CD8-positive, alpha-beta memory T cell (primary cell): ENCODE data around the gene TMEM247. TPM values are rescaled to one million over a fixed set of nuclear protein-coding genes. Genes with fewer than 3 reads are reported as not detected.

Experiments
- CTCF ChIA-PET: fragments of 350-600 bp; sonication (Branson Sonifier 250); formaldehyde crosslinking; loops from one replicate; lab custom pipeline; 2021; ENCODE audit warnings: antibody characterized with exemption; lab: Charles Lee
- POLR2A ChIA-PET: fragments of 350-600 bp; sonication (Branson Sonifier 250); formaldehyde crosslinking; loops from one replicate; lab custom pipeline; 2021; ENCODE audit warnings: antibody characterized with exemption; lab: Charles Lee
- DNase-seq, 5 donors: peaks; one replicate each; pipeline versions ENCODE4 v3.0.0 to v3.0.0-alpha.2; 2020 to 2022; ENCODE audit warnings: mixed read lengths in 1 of 5
- H3K27ac ChIP-seq: one replicate; pipeline ENCODE4 v1.7.0; 2013; ENCODE audit warnings: low read depth, mild to moderate bottlenecking, low read length, moderate library complexity
- H3K27me3 ChIP-seq: 2 replicates; pipeline ENCODE4 v1.7.0; 2013; ENCODE audit warnings: low read length, mild to moderate bottlenecking; ENCODE audit not compliant: insufficient read depth, poor library complexity, severe bottlenecking
- H3K36me3 ChIP-seq: 2 replicates; pipeline ENCODE4 v1.7.0; 2013; ENCODE audit warnings: mild to moderate bottlenecking, low read length, moderate library complexity; ENCODE audit not compliant: insufficient read depth
- H3K4me1 ChIP-seq: 2 replicates; pipeline ENCODE4 v1.7.0; 2013; ENCODE audit warnings: mild to moderate bottlenecking, low read length, moderate library complexity; ENCODE audit not compliant: insufficient read depth
- H3K4me3 ChIP-seq: 2 replicates; pipeline ENCODE4 v1.7.0; 2013; ENCODE audit warnings: mild to moderate bottlenecking, low read length
- H3K9me3 ChIP-seq: 2 replicates; pipeline ENCODE4 v1.7.0; 2013; ENCODE audit warnings: mild to moderate bottlenecking, low read length
- H3K27ac Mint-ChIP-seq, 8 donors: one replicate each; pipeline ENCODE4 v1.8.0; 2020 to 2021; ENCODE audit warnings: mixed read lengths in 8 of 8, mild to moderate bottlenecking in 6 of 8, inconsistent platforms in 3 of 8, moderate library complexity in 3 of 8
- H3K27me3 Mint-ChIP-seq, 2 donors: one replicate each; pipeline ENCODE4 v1.8.0; 2020 to 2021; ENCODE audit warnings: mixed read lengths in 2 of 2, mild to moderate bottlenecking in 1 of 2, moderate library complexity in 1 of 2
- H3K36me3 Mint-ChIP-seq, 3 donors: one replicate each; pipeline ENCODE4 v1.8.0; 2020 to 2021; ENCODE audit warnings: mixed read lengths in 3 of 3, inconsistent platforms in 1 of 3, mild to moderate bottlenecking in 1 of 3
- H3K4me1 Mint-ChIP-seq, 3 donors: one replicate each; pipeline ENCODE4 v1.8.0; 2020 to 2021; ENCODE audit warnings: mixed read lengths in 3 of 3, inconsistent platforms in 1 of 3, mild to moderate bottlenecking in 1 of 3
- H3K4me3 Mint-ChIP-seq, 7 donors: one replicate each; pipeline ENCODE4 v1.8.0; 2020 to 2021; ENCODE audit warnings: mixed read lengths in 7 of 7, mild to moderate bottlenecking in 6 of 7, moderate library complexity in 4 of 7, inconsistent platforms in 2 of 7
- H3K9me3 Mint-ChIP-seq, 5 donors: one replicate each; pipeline ENCODE4 v1.8.0; 2020 to 2022; ENCODE audit warnings: mixed read lengths in 5 of 5, mild to moderate bottlenecking in 3 of 5, moderate library complexity in 2 of 5, inconsistent platforms in 1 of 5
- polyA plus RNA-seq: library from polyadenylated mRNA; unstranded; fragments of 300-500 nt; fragmentation: Illumina TruSeq; gene quantifications from one replicate; pipeline ENCODE4 v1.2.3, GENCODE V29; 2021
- total RNA-seq, 2 experiments: library from RNA; stranded (reverse); gene quantifications; one replicate each; pipeline ENCODE4 v1.2.3, GENCODE V29; 2021

The TMEM247 gene
- not detected for total RNA-seq
- polyA plus RNA-seq: not detected

- H3K27ac ChIP-seq: no peak within 1 kb of the TSS
- Mint-ChIP-seq H3K36me3 (peaks cover 0 to 28% (median 0%) of the 10 kb centered on the region in 3 donors), H3K9me3 (peaks cover 5 to 21% (median 10%) of the 10 kb centered on the region in 5 donors), H3K4me3 (peak within 1 kb of the TSS in 3 of 7 donors; percentile 1 to 41 (median 38)), H3K27me3 (peaks cover 5 to 12% of the 10 kb centered on the region in 2 donors), H3K4me1 (peaks cover 23 to 27% (median 27%) of the 10 kb centered on the region in 3 donors), H3K27ac (peak within 1 kb of the TSS in 4 of 8 donors; percentile 3 to 58 (median 17))
- H3K4me1 ChIP-seq: peaks cover 11% of the 10 kb centered on the region
- no peak for DNase-seq
- no peaks in the 10 kb centered on the region for H3K36me3 ChIP-seq
- no peak within 1 kb of the TSS for H3K4me3 ChIP-seq
- no peaks in the 10 kb centered on the region for H3K27me3 ChIP-seq
- POLR2A ChIA-PET: no interaction called here
- H3K9me3 ChIP-seq: no peaks in the 10 kb centered on the region
- CTCF ChIA-PET: no interaction called here
Observed at GRCh38 chr2:46479265-46479664, at the start of gene TMEM247. TSS of gene TMEM247 (plus strand) at chr2:46479565.

- DNase-seq: no peak
- ChIA-PET CTCF (interaction anchor here (1.4 kb wide), 1 partner anchor 10 kb away, joined by 3 read pairs; no protein-coding TSS in a partner anchor), POLR2A (no interaction called here)
- H3K36me3 Mint-ChIP-seq: peaks cover 0 to 4% (median 0%) of the 10 kb centered on the region in 3 donors
- Histone ChIP-seq H3K27ac (no peak overlapping the region), H3K36me3 (no peaks in the 10 kb centered on the region), H3K27me3 (no peaks in the 10 kb centered on the region), H3K4me3 (no peak overlapping the region), H3K4me1 (peaks cover 34% of the 10 kb centered on the region), H3K9me3 (no peaks in the 10 kb centered on the region)
- no peak overlapping the region for H3K27ac Mint-ChIP-seq
- peak overlapping the region in 2 of 7 donors; percentile 11 to 24 for H3K4me3 Mint-ChIP-seq
- peaks cover 47 to 59% (median 51%) of the 10 kb centered on the region in 3 donors for H3K4me1 Mint-ChIP-seq
- peaks cover 0 to 2% of the 10 kb centered on the region in 2 donors for H3K27me3 Mint-ChIP-seq
- peaks cover 0 to 5% (median 0%) of the 10 kb centered on the region in 5 donors for H3K9me3 Mint-ChIP-seq
Observed at GRCh38 chr2:46430413-46430812, 49.0 kb upstream of the TMEM247 start.

GRCh38 chr2:46430992-46431391 is 48.4 kb upstream of the TMEM247 start:
- H3K4me1 Mint-ChIP-seq: peaks cover 50 to 62% (median 54%) of the 10 kb centered on the region in 3 donors
- H3K27me3 Mint-ChIP-seq: peaks cover 0 to 2% of the 10 kb centered on the region in 2 donors
- ChIA-PET POLR2A (no interaction called here), CTCF (no interaction called here)
- peak overlapping the region in 5 of 7 donors; percentile 14 to 34 (median 23) for H3K4me3 Mint-ChIP-seq
- no peaks in the 10 kb centered on the region for H3K36me3 ChIP-seq
- H3K27me3 ChIP-seq: no peaks in the 10 kb centered on the region
- peaks cover 0 to 5% (median 0%) of the 10 kb centered on the region in 5 donors for H3K9me3 Mint-ChIP-seq
- H3K4me1 ChIP-seq: peaks cover 36% of the 10 kb centered on the region
- H3K27ac ChIP-seq: no peak overlapping the region
- H3K36me3 Mint-ChIP-seq: peaks cover 0 to 4% (median 0%) of the 10 kb centered on the region in 3 donors
- peak in 1 of 5 donors; percentile 9 for DNase-seq
- H3K4me3 ChIP-seq: no peak overlapping the region
- no peaks in the 10 kb centered on the region for H3K9me3 ChIP-seq
- peak overlapping the region in 6 of 8 donors; percentile 1 to 53 (median 30) for H3K27ac Mint-ChIP-seq

- CTCF ChIA-PET: no interaction called here
- peaks cover 0 to 4% (median 0%) of the 10 kb centered on the region in 3 donors for H3K36me3 Mint-ChIP-seq
- POLR2A ChIA-PET: interaction anchor here (0.5 kb wide), 1 partner anchor 740 kb away, joined by 5 read pairs; no protein-coding TSS in a partner anchor
Observed at GRCh38 chr2:46431481-46432235, 47.7 kb upstream of the TMEM247 start.

GRCh38 chr2:46434851-46435273 is 44.5 kb upstream of the TMEM247 start:
- Mint-ChIP-seq H3K27ac (no peak overlapping the region), H3K4me1 (peaks cover 76 to 95% (median 83%) of the 10 kb centered on the region in 3 donors), H3K9me3 (peaks cover 0 to 2% (median 0%) of the 10 kb centered on the region in 5 donors), H3K4me3 (peak overlapping the region in 4 of 7 donors; percentile 9 to 45 (median 26)), H3K36me3 (peaks cover 0 to 4% (median 0%) of the 10 kb centered on the region in 3 donors), H3K27me3 (peaks cover 0 to 2% of the 10 kb centered on the region in 2 donors)
- Histone ChIP-seq H3K4me1 (peaks cover 52% of the 10 kb centered on the region), H3K27ac (no peak overlapping the region), H3K9me3 (no peaks in the 10 kb centered on the region), H3K27me3 (no peaks in the 10 kb centered on the region), H3K4me3 (no peak overlapping the region), H3K36me3 (no peaks in the 10 kb centered on the region)
- ChIA-PET POLR2A (no interaction called here), CTCF (no interaction called here)
- no peak for DNase-seq

More at GRCh38 chr2:46431481-46432235, 47.7 kb upstream of the TMEM247 start:
- H3K9me3 Mint-ChIP-seq: peaks cover 0 to 5% (median 0%) of the 10 kb centered on the region in 5 donors
- H3K4me3 Mint-ChIP-seq: peak overlapping the region in 5 of 7 donors; percentile 6 to 27 (median 22)
- H3K4me1 Mint-ChIP-seq: peaks cover 54 to 67% (median 56%) of the 10 kb centered on the region in 3 donors
- H3K27me3 Mint-ChIP-seq: peaks cover 0 to 2% of the 10 kb centered on the region in 2 donors
- Histone ChIP-seq H3K36me3 (no peaks in the 10 kb centered on the region), H3K4me3 (no peak overlapping the region), H3K4me1 (peaks cover 36% of the 10 kb centered on the region), H3K9me3 (no peaks in the 10 kb centered on the region), H3K27me3 (no peaks in the 10 kb centered on the region), H3K27ac (no peak overlapping the region)
- no peak for DNase-seq
- peak overlapping the region in 6 of 8 donors; percentile 1 to 53 (median 30) for H3K27ac Mint-ChIP-seq

GRCh38 chr2:46435353-46435752 is 44.0 kb upstream of the TMEM247 start:
- Mint-ChIP-seq H3K4me1 (peaks cover 76 to 95% (median 83%) of the 10 kb centered on the region in 3 donors), H3K36me3 (peaks cover 0 to 4% (median 0%) of the 10 kb centered on the region in 3 donors), H3K27me3 (peaks cover 0 to 2% of the 10 kb centered on the region in 2 donors), H3K27ac (no peak overlapping the region), H3K4me3 (peak overlapping the region in 4 of 7 donors; percentile 9 to 45 (median 26)), H3K9me3 (peaks cover 0 to 2% (median 0%) of the 10 kb centered on the region in 5 donors)
- CTCF ChIA-PET: no interaction called here
- POLR2A ChIA-PET: no interaction called here
- Histone ChIP-seq H3K27me3 (no peaks in the 10 kb centered on the region), H3K9me3 (no peaks in the 10 kb centered on the region), H3K4me3 (no peak overlapping the region), H3K36me3 (no peaks in the 10 kb centered on the region), H3K27ac (no peak overlapping the region), H3K4me1 (peaks cover 57% of the 10 kb centered on the region)
- DNase-seq: no peak

- no peaks in the 10 kb centered on the region for H3K36me3 ChIP-seq
- H3K4me3 ChIP-seq: no peak overlapping the region
- H3K9me3 ChIP-seq: no peaks in the 10 kb centered on the region
- H3K27me3 ChIP-seq: no peaks in the 10 kb centered on the region
- peaks cover 0 to 2% (median 0%) of the 10 kb centered on the region in 5 donors for H3K9me3 Mint-ChIP-seq
- H3K4me1 Mint-ChIP-seq: peaks cover 74 to 95% (median 83%) of the 10 kb centered on the region in 3 donors
- peaks cover 0 to 4% (median 0%) of the 10 kb centered on the region in 3 donors for H3K36me3 Mint-ChIP-seq
- DNase-seq: no peak
- peaks cover 0 to 2% of the 10 kb centered on the region in 2 donors for H3K27me3 Mint-ChIP-seq
- H3K4me3 Mint-ChIP-seq: no peak overlapping the region
- no peak overlapping the region for H3K27ac Mint-ChIP-seq
- CTCF ChIA-PET: no interaction called here
- H3K4me1 ChIP-seq: peaks cover 59% of the 10 kb centered on the region
- no peak overlapping the region for H3K27ac ChIP-seq
- POLR2A ChIA-PET: no interaction called here
Observed at GRCh38 chr2:46435796-46436360, 43.5 kb upstream of the TMEM247 start.
